Rectal smooth muscle tissue (tissue), 1 donor: Measurements from ENCODE around the gene PRLHR.

Experiments
- H3K27ac ChIP-seq: one replicate; pipeline ENCODE4 v1.7.0; 2013; ENCODE audit warnings: low read depth, low read length, inconsistent platforms
- H3K27me3 ChIP-seq: one replicate; pipeline ENCODE4 v1.7.0; 2013; ENCODE audit warnings: low read length; ENCODE audit not compliant: control insufficient read depth, insufficient read depth
- H3K36me3 ChIP-seq: one replicate; pipeline ENCODE4 v1.7.0; 2013; ENCODE audit warnings: low read length; ENCODE audit not compliant: control insufficient read depth, insufficient read depth
- H3K4me1 ChIP-seq: one replicate; pipeline ENCODE4 v1.7.0; 2013; ENCODE audit warnings: low read length; ENCODE audit not compliant: control insufficient read depth, insufficient read depth
- H3K4me3 ChIP-seq: one replicate; pipeline ENCODE4 v1.7.0; 2013; ENCODE audit warnings: low read length
- H3K9ac ChIP-seq: one replicate; pipeline ENCODE4 v1.7.0; 2013; ENCODE audit warnings: low read length

The PRLHR gene

DNA sequence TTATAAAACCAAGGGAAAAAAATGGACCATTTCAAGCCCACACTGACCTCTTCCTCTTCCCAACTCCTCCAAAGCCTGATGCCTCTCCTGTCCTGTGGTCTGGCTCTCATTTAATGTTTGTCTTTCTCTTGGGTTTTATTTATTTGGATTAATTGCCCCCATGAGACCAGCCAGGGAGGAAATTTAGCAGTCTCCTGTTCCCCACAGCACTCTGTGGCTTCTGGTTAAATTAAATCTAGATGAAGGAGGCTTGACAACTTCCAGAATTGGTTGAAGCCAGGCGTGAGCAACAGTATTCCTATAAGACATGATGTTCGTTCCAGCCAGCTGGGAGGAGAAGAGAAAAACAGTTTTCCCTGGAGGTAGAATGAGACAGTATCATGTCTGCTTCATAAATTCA lies 15.1 kb upstream of the PRLHR start:
- Histone ChIP-seq H3K4me3 (no peak overlapping the region), H3K36me3 (no peaks in the 10 kb centered on the region), H3K27ac (no peak overlapping the region), H3K9ac (no peak overlapping the region), H3K4me1 (peaks cover 2% of the 10 kb centered on the region), H3K27me3 (no peaks in the 10 kb centered on the region)

DNA sequence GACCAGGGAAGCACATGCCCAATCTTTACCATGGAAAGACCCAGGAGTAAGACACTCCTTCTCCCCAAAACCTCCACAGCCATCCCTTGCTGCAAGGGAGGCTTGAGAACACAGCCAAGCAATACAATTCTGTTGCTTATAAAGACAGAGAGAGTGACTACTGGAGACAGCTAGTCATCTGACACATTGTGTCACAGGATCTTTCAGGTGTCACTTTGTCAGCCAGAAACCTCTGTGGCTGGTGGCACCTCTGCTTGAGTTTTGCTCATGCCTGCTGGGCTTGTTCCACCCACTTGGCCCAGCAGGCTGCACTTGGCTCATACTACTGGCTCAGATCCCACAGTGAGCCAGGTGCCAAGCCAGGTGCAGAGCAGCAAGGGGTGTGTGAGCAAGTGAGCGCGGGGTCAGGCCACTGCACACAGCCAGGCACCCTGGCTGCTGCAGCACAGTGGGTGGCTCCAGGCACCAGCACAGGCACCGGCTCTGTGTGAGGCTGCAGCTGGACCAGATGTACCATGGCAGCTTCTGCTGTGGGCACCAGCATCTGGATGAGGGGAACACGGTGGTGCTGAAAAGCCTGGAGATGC lies 12.4 kb upstream of the PRLHR start:
- Histone ChIP-seq H3K27me3 (no peaks in the 10 kb centered on the region), H3K9ac (no peak overlapping the region), H3K4me3 (no peak overlapping the region), H3K36me3 (no peaks in the 10 kb centered on the region), H3K27ac (no peak overlapping the region), H3K4me1 (peaks cover 2% of the 10 kb centered on the region)

DNA sequence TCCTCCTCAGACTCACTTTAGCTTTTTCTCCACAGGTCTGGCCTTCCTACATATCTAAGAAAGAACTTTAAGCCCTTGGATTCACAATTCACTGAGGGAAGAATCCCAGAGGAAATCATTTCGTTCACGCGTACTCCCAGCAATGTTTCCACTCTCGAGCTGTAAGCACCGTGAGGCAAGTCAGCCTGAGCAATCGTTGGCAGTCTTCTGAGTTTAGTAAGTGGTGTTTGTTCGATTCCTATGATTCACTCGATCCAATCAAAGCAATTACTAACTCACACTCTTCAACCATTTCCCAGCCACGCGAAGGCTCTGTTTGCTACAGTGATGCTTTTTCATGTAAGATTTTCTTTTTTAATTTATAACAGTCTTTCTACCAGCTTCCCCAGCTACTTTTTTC lies 10.2 kb upstream of the PRLHR start:
- H3K27me3 ChIP-seq: no peaks in the 10 kb centered on the region
- no peaks in the 10 kb centered on the region for H3K4me1 ChIP-seq
- no peak overlapping the region for H3K9ac ChIP-seq
- no peak overlapping the region for H3K27ac ChIP-seq
- no peak overlapping the region for H3K4me3 ChIP-seq
- no peaks in the 10 kb centered on the region for H3K36me3 ChIP-seq

DNA sequence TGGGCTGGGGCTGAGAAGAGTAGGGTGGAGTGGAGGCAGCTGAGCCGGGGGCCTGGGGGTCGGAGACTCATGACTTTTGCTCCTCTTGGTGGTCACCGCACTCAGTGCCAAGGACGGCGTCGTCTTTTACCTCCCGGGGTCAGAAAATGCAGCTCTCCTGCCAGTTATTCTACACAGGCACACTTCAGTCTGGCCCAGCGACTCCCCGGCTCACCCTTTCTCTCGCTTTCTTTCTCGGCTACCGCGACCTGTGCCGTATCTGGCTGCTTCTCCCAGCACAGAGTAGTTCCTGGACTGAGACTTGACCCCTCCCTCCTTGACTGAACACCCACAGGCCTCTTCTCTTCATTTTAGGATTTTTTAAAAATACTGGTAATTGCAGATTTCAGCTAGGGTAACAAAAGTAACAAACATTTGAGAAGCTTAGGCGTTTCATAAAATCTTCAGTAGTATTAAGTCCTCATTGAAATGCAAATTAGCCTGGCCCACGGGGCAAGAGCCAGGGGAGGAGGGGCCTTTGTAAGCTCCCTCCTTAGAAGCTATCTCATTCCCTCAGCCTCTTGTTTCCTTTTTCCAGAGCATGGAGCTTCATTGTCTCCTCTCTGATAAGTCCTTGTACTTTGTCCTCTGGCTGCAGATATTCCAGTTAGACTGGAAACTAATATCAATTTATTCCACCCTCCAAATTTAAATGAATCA lies 1.1 kb upstream of the PRLHR start:
- Histone ChIP-seq H3K9ac (no peak overlapping the region), H3K4me1 (no peaks in the 10 kb centered on the region), H3K36me3 (no peaks in the 10 kb centered on the region), H3K27me3 (peaks cover 26% of the 10 kb centered on the region), H3K27ac (no peak overlapping the region), H3K4me3 (no peak overlapping the region)

DNA sequence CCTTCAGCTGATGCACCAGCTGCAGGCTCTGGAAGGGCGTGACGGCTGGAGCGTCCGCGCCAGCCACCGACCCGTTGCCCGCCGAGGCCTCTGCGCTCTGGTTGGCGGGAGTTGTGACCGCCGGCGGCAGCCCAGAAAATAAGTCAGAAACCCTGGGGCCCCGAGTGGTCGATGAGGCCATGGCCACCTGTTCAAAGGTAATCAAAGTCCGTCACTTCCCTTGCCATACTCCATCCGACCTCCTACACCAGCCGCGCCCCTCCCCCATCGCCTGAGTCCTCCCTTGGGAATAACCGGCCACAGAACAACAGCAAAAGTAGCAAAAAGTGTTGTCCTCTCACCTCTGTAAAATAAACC lies 406 bp downstream of the PRLHR start:
- no peaks in the 10 kb centered on the region for H3K36me3 ChIP-seq
- H3K27ac ChIP-seq: no peak overlapping the region
- H3K27me3 ChIP-seq: peaks cover 26% of the 10 kb centered on the region
- no peak overlapping the region for H3K9ac ChIP-seq
- no peak overlapping the region for H3K4me3 ChIP-seq
- no peaks in the 10 kb centered on the region for H3K4me1 ChIP-seq

DNA sequence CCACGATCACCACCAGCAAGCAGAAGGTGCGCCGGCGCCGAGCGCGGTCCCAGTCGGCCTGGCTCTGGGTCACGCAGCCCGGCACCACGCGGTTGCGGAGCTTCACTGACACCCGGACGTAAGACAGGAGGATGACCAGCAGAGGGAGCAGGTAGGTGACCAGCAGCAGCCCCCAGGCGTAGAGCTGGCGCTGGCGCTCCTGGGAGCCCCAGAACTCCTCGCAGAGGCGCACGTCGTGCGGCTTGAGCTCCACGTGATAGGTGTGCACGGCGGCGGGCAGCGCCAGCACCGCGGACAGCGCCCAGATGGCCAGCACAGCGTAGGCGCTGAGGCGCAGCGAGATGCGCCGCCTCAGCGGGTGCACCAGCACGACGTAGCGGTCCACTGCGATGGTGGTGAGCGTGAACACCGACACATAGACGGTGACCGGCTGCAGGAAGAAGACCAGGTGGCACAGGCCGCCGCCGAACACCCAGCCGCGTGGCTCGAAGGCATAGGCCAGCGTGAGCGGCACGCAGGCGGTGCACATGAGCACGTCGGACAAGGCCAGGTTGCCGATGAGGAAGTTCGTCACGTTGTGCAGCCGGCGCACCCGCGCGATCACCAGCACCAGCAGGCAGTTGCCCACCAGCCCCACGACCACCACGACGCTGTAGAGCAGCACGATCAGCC lies 920 bp downstream of the PRLHR start:
- Histone ChIP-seq H3K36me3 (no peaks in the 10 kb centered on the region), H3K27me3 (peaks cover 26% of the 10 kb centered on the region), H3K4me1 (no peaks in the 10 kb centered on the region), H3K9ac (no peak overlapping the region), H3K27ac (no peak overlapping the region), H3K4me3 (no peak overlapping the region)

DNA sequence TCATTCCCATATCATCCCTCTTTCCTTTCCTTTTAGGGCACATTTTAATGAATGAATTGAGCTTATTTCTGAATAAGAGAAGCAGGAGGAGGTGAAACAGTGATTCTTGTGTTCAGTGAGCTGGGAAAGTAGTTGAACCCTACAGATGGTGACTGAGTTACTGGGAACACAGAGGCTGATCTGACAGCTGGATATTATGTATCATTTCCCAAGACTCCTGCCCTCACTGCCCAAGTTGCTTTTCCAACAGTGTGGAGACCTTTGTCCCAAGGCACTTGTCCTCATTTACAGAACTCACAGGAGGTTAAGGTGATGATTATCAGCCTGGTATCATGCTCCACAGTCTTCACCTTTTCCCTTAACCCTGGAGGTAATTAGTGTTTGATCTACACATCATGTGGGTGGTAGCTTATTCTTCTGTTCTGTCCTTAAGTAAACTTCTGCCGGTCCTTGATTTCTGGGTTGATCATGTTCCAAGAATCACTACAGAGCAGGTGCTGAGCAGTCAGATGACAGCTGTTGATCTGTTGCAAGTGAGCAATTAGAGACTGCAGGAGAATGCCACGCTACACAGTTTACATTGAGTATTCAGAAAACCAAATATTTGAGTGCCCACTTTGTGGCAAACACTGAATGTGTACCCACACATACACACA lies 2.6 kb downstream of the PRLHR start:
- Histone ChIP-seq H3K4me1 (no peaks in the 10 kb centered on the region), H3K9ac (no peak overlapping the region), H3K27me3 (peaks cover 24% of the 10 kb centered on the region)

DNA sequence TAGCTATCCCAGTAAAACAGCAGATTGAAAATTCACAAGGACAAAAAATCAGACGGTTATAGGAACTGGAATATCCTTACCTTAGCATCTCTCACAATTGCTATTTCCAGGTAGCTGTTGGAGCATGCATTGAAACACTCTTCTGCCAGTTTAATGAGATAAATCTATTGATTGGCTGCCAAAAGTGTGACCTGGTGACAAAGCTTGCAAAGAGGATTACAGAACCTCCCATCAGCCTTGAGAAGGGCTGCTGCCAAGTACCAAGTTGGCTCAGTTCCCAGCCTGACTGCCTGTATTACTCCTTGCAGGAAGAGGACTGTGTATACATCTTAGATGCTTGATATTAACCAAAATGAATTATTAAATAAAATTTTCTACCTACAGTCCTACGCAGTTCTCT lies 5.1 kb downstream of the PRLHR start:
- Histone ChIP-seq H3K27ac (no peak overlapping the region), H3K4me3 (no peak overlapping the region), H3K27me3 (peaks cover 15% of the 10 kb centered on the region), H3K9ac (no peak overlapping the region), H3K36me3 (no peaks in the 10 kb centered on the region), H3K4me1 (no peaks in the 10 kb centered on the region)

More for the DNA sequence above, 2.6 kb downstream of the PRLHR start:
- Histone ChIP-seq H3K4me3 (no peak overlapping the region), H3K36me3 (no peaks in the 10 kb centered on the region), H3K27ac (no peak overlapping the region)

GRCh38 chr10:118587881-118588651 lies 7.4 kb downstream of the PRLHR start:
- Histone ChIP-seq H3K36me3 (no peaks in the 10 kb centered on the region), H3K27ac (no peak overlapping the region), H3K9ac (no peak overlapping the region), H3K27me3 (no peaks in the 10 kb centered on the region), H3K4me1 (no peaks in the 10 kb centered on the region), H3K4me3 (no peak overlapping the region)

- Histone ChIP-seq H3K27ac (no peak overlapping the region), H3K36me3 (no peaks in the 10 kb centered on the region), H3K4me3 (no peak overlapping the region), H3K9ac (no peak overlapping the region), H3K4me1 (no peaks in the 10 kb centered on the region), H3K27me3 (no peaks in the 10 kb centered on the region)
Measured at GRCh38 chr10:118586911-118587310, 8.5 kb downstream of the PRLHR start.

GRCh38 chr10:118585794-118586193 lies 9.7 kb downstream of the PRLHR start:
- H3K9ac ChIP-seq: no peak overlapping the region
- H3K36me3 ChIP-seq: no peaks in the 10 kb centered on the region
- H3K4me3 ChIP-seq: no peak overlapping the region
- no peaks in the 10 kb centered on the region for H3K27me3 ChIP-seq
- H3K27ac ChIP-seq: no peak overlapping the region
- no peaks in the 10 kb centered on the region for H3K4me1 ChIP-seq

DNA sequence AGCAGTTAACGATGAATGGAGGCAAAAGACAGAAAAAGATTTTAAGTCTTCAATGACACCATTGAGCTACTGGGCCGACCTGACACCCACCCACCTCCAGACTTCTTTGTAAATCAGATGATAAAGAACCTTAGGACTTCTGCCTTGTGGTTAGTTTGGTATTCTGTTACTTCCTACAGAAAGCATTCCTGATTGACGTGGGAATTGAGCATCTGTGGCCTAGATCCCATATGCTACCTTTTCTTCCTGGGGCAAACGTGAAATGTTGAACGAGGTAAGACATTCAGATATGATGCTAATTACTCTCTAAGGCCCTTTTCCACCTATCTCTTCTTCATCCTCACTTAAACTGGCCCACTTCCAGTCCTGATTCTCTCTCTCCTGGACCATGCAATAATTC lies 10.2 kb downstream of the PRLHR start:
- Histone ChIP-seq H3K27ac (no peak overlapping the region), H3K4me3 (no peak overlapping the region), H3K27me3 (no peaks in the 10 kb centered on the region), H3K36me3 (no peaks in the 10 kb centered on the region), H3K4me1 (no peaks in the 10 kb centered on the region), H3K9ac (no peak overlapping the region)
